ENCODE results near the gene ZFAND3. TPM values are rescaled to one million over a fixed set of nuclear protein-coding genes. Genes with fewer than 3 reads are reported as not detected.

ZFAND3 gene
- total RNA-seq, 2 experiments from 2014 or later = 8.3 to 33.8 TPM

DNA sequence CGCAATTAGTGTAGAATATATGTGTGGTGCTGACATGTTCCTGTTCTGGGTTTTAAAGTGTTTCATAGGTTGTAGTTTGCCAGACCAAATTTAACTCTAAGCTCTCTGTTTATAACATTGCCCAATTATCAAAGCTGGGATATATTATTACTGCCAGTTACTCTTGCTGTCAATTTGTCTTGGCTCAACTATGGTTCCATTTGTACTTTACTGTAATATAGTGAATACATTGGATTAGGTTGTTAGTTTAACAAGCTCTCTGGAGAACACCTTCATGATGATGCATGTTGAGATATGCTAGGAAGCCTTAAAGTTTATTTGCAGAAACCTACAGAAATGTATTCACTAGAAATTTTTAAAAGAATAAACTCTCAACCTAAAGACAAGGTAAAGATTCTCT lies 259.6 kb downstream of the ZFAND3 start:
- Histone ChIP-seq H3K27ac (ENCODE audit: low read depth, low read length, poor library complexity, severe bottlenecking) (no peak overlapping the region), H3K36me3 (ENCODE audit: insufficient read depth, low read length) (no peaks in the 10 kb centered on the region), H3K79me2 (ENCODE audit: insufficient read depth, low read depth, low read length) (no peaks in the 10 kb centered on the region), H3K4me3 (ENCODE audit: low read depth, low read length, poor library complexity, severe bottlenecking) (no peak overlapping the region), H3K4me2 (ENCODE audit: low read length) (no peak overlapping the region), H4K20me1 (ENCODE audit: insufficient read depth, low read length) (no peaks in the 10 kb centered on the region), H3K4me1 (ENCODE audit: insufficient read depth, low read length, poor library complexity, severe bottlenecking) (no peaks in the 10 kb centered on the region), H3K9me3 (ENCODE audit: low read length) (no peaks in the 10 kb centered on the region), H3K9me2 (ENCODE audit: insufficient read depth, low read length) (no peaks in the 10 kb centered on the region; the same call in 1 of the 2 replicates), H2AFZ (ENCODE audit: low read length) (no peak overlapping the region)
- DNase-seq (ENCODE audit: low spot score) = no peak
- TF ChIP-seq, protein P1, sequence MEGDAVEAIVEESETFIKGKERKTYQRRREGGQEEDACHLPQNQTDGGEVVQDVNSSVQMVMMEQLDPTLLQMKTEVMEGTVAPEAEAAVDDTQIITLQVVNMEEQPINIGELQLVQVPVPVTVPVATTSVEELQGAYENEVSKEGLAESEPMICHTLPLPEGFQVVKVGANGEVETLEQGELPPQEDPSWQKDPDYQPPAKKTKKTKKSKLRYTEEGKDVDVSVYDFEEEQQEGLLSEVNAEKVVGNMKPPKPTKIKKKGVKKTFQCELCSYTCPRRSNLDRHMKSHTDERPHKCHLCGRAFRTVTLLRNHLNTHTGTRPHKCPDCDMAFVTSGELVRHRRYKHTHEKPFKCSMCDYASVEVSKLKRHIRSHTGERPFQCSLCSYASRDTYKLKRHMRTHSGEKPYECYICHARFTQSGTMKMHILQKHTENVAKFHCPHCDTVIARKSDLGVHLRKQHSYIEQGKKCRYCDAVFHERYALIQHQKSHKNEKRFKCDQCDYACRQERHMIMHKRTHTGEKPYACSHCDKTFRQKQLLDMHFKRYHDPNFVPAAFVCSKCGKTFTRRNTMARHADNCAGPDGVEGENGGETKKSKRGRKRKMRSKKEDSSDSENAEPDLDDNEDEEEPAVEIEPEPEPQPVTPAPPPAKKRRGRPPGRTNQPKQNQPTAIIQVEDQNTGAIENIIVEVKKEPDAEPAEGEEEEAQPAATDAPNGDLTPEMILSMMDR (conservative IDR thresholded peaks at IDR 0.05; ENCODE audit: low read length) = no peak
- no peak for TF ChIP-seq EZH2phosphoT487 (IDR thresholded peaks at IDR 0.05; ENCODE audit: borderline replicate concordance, low read depth, low read length)
- intact Hi-C loops (cut with micrococcal nuclease; ENCODE audit: unreplicated experiment) = no loop called here
- BruUV-seq (replicated peaks) = no TSS peak
- CTCF ChIA-PET (ENCODE audit: unreplicated experiment) = no interaction called here
- POLR2A ChIA-PET = no interaction called here

DNA sequence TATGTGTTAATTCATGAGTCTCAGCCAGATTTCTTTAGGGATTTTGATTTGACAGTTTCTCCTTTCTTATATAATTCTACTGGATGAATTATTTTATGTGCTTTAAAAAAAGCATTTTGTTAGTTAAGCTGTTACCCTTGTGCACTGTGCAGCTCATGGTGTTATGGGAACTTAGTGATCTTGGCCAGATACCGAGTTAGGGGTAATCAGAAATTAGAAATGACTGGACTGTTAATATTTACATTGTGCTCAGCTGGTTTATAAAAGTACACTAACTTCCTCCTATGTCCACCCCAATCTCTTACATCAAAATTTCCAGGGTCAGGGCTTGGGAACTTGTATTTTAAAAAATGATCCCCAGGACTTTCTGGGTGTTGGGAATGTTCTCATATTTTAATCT lies 260.0 kb downstream of the ZFAND3 start:
- no peak for TF ChIP-seq EZH2phosphoT487 (IDR thresholded peaks at IDR 0.05; ENCODE audit: borderline replicate concordance, low read depth, low read length)
- TF ChIP-seq, protein P1 (conservative IDR thresholded peaks at IDR 0.05; ENCODE audit: low read length) = no peak
- no peak overlapping the region for H3K4me3 ChIP-seq (ENCODE audit: low read depth, low read length, poor library complexity, severe bottlenecking)
- POLR2A ChIA-PET = no interaction called here
- no peaks in the 10 kb centered on the region for H3K79me2 ChIP-seq (ENCODE audit: insufficient read depth, low read depth, low read length)
- H3K36me3 ChIP-seq (ENCODE audit: insufficient read depth, low read length) = no peaks in the 10 kb centered on the region
- BruUV-seq (replicated peaks) = no TSS peak
- intact Hi-C loops (cut with micrococcal nuclease; ENCODE audit: unreplicated experiment) = no loop called here
- H3K4me2 ChIP-seq (ENCODE audit: low read length) = no peak overlapping the region
- no peaks in the 10 kb centered on the region for H3K9me3 ChIP-seq (ENCODE audit: low read length)
- no peak for DNase-seq (ENCODE audit: low spot score)
- H2AFZ ChIP-seq (ENCODE audit: low read length) = no peak overlapping the region
- H4K20me1 ChIP-seq (ENCODE audit: insufficient read depth, low read length) = no peaks in the 10 kb centered on the region
- CTCF ChIA-PET (ENCODE audit: unreplicated experiment) = no interaction called here
- H3K9me2 ChIP-seq (ENCODE audit: insufficient read depth, low read length) = no peaks in the 10 kb centered on the region; the same call in 1 of the 2 replicates
- no peaks in the 10 kb centered on the region for H3K4me1 ChIP-seq (ENCODE audit: insufficient read depth, low read length, poor library complexity, severe bottlenecking)
- no peak overlapping the region for H3K27ac ChIP-seq (ENCODE audit: low read depth, low read length, poor library complexity, severe bottlenecking)

DNA sequence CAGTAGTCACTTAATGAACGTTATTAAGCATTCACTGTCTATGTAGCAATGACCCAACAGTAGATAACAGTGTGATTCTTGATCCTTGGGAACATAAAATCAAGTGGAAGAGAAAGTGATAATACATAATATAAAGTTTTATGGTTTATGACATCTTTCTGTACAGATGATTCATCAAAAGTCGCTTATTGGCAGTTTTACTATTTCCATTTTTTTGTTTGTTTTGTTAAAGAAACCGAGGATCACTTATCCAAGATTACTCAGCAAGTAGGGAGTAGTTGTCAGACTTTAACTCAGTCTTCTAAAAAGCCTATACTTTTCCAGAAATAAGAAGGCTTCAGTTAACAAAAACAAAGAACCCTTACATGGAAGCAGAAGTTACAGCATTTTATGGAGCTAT lies 260.8 kb downstream of the ZFAND3 start:
- H3K4me3 ChIP-seq (ENCODE audit: low read depth, low read length, poor library complexity, severe bottlenecking) = no peak overlapping the region
- no peaks in the 10 kb centered on the region for H4K20me1 ChIP-seq (ENCODE audit: insufficient read depth, low read length)
- no peak overlapping the region for H3K27ac ChIP-seq (ENCODE audit: low read depth, low read length, poor library complexity, severe bottlenecking)
- no peaks in the 10 kb centered on the region for H3K36me3 ChIP-seq (ENCODE audit: insufficient read depth, low read length)
- H2AFZ ChIP-seq (ENCODE audit: low read length) = no peak overlapping the region
- no peaks in the 10 kb centered on the region; the same call in 1 of the 2 replicates for H3K9me2 ChIP-seq (ENCODE audit: insufficient read depth, low read length)
- intact Hi-C loops (cut with micrococcal nuclease; ENCODE audit: unreplicated experiment) = no loop called here
- H3K4me2 ChIP-seq (ENCODE audit: low read length) = no peak overlapping the region
- BruUV-seq (replicated peaks) = no TSS peak
- CTCF ChIA-PET (ENCODE audit: unreplicated experiment) = no interaction called here
- no peak for DNase-seq (ENCODE audit: low spot score)
- H3K9me3 ChIP-seq (ENCODE audit: low read length) = no peaks in the 10 kb centered on the region
- TF ChIP-seq, protein P1 (conservative IDR thresholded peaks at IDR 0.05; ENCODE audit: low read length) = no peak
- no peak for TF ChIP-seq EZH2phosphoT487 (IDR thresholded peaks at IDR 0.05; ENCODE audit: borderline replicate concordance, low read depth, low read length)
- no peaks in the 10 kb centered on the region for H3K4me1 ChIP-seq (ENCODE audit: insufficient read depth, low read length, poor library complexity, severe bottlenecking)
- POLR2A ChIA-PET = interaction anchor here (0.5 to 0.7 kb wide), 3 partner anchors 12 to 533 kb away, joined by 3 read pairs; no protein-coding TSS in a partner anchor
- no peaks in the 10 kb centered on the region for H3K79me2 ChIP-seq (ENCODE audit: insufficient read depth, low read depth, low read length)

Data from OCI-LY7 (cell line).